Skeletal muscle satellite cell (primary cell): ENCODE data around the gene KMT2A.
A peak's percentile ranks its signal among the peaks of the same experiment; 100 is the strongest.

Experiments used
- H3K27me3 ChIP-seq: 2 replicates; pipeline ENCODE4 v1.7.0; 2013; ENCODE audit warnings: low read length; ENCODE audit not compliant: control insufficient read depth, insufficient read depth
- H3K36me3 ChIP-seq: 2 replicates; pipeline ENCODE4 v1.7.0; 2013; ENCODE audit warnings: mild to moderate bottlenecking, control low read depth, low read length; ENCODE audit not compliant: insufficient read depth
- H3K4me1 ChIP-seq: 2 replicates; pipeline ENCODE4 v1.7.0; 2013; ENCODE audit warnings: low read length; ENCODE audit not compliant: control insufficient read depth, insufficient read depth
- H3K4me2 ChIP-seq: 2 replicates; pipeline ENCODE4 v1.7.0; 2013; ENCODE audit warnings: mild to moderate bottlenecking, low read length
- H3K4me3 ChIP-seq: 2 replicates; pipeline ENCODE4 v1.7.0; 2013; ENCODE audit warnings: low read length
- H3K9ac ChIP-seq: 2 replicates; pipeline ENCODE4 v1.7.0; 2013; ENCODE audit warnings: mild to moderate bottlenecking, low read depth, low read length, moderate library complexity
- H3K9me3 ChIP-seq: replicated peaks from 2 replicates; pipeline ENCODE4 v1.7.0; 2013; ENCODE audit warnings: mild to moderate bottlenecking, control low read depth, low read length

KMT2A gene

GRCh38 chr11:118572981-118573550 lies 136.8 kb downstream of the KMT2A start:
- H3K27me3 ChIP-seq = no peaks in the 10 kb centered on the region
- no peaks in the 10 kb centered on the region for H3K9me3 ChIP-seq
- H3K4me2 ChIP-seq = peak overlapping the region; percentile 75
- H3K4me1 ChIP-seq = peaks cover 42% of the 10 kb centered on the region
- H3K36me3 ChIP-seq = peaks cover 2% of the 10 kb centered on the region
- peak overlapping the region; percentile 100 for H3K9ac ChIP-seq
- H3K4me3 ChIP-seq = peak overlapping the region; percentile 91

- Histone ChIP-seq H3K9me3 (no peaks in the 10 kb centered on the region), H3K4me3 (peak overlapping the region; percentile 91), H3K9ac (peak overlapping the region; percentile 100), H3K4me1 (peaks cover 42% of the 10 kb centered on the region), H3K36me3 (peaks cover 2% of the 10 kb centered on the region), H3K4me2 (peak overlapping the region; percentile 75), H3K27me3 (no peaks in the 10 kb centered on the region)
Observed at GRCh38 chr11:118574636-118575035, 138.3 kb downstream of the KMT2A start.
